GM12865 (cell line): ENCODE results near the gene OR6K2.
"Not testable (repeated sequence)": the region's sequence is repeated elsewhere in the genome, so short reads cannot be mapped to it uniquely, and the experiment has no call there.

Experiments
- DNase-seq: peaks from one replicate; pipeline ENCODE4 v3.0.0; 2010; ENCODE audit warnings: low read depth
- H3K4me3 ChIP-seq: 2 replicates; pipeline ENCODE4 v1.5.1; 2011; ENCODE audit warnings: mild to moderate bottlenecking, low read depth, low read length, control low read depth
- TF ChIP-seq, protein P1 (sequence below): IDR thresholded peaks from 2 replicates; pipeline ENCODE4 v1.5.1; 2011; ENCODE audit warnings: low read length, control low read depth, low read depth, inconsistent platforms; ENCODE audit not compliant: insufficient read depth; ENCODE audit errors: missing control alignments

The OR6K2 gene

DNA sequence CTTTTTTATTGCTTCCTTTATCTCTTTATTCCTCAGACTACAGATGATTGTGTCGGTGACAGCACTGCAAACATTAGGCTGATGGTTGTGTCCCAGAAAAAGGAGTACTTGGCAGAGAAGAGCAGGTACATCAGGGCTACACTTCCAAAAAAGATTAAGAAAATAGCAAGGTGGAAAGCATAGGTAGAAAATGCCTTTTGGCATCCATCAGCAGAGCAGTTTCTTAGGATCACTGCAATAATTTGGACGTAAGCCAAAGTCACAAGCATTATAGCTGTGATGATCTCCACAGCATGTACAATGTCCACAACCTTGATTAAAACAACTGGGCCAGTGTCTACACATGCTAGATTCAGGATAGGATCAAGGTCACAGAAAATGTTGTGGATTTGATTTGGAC is 5.9 kb downstream of the OR6K2 start:
- no peak for DNase-seq
- TF ChIP-seq, protein P1, sequence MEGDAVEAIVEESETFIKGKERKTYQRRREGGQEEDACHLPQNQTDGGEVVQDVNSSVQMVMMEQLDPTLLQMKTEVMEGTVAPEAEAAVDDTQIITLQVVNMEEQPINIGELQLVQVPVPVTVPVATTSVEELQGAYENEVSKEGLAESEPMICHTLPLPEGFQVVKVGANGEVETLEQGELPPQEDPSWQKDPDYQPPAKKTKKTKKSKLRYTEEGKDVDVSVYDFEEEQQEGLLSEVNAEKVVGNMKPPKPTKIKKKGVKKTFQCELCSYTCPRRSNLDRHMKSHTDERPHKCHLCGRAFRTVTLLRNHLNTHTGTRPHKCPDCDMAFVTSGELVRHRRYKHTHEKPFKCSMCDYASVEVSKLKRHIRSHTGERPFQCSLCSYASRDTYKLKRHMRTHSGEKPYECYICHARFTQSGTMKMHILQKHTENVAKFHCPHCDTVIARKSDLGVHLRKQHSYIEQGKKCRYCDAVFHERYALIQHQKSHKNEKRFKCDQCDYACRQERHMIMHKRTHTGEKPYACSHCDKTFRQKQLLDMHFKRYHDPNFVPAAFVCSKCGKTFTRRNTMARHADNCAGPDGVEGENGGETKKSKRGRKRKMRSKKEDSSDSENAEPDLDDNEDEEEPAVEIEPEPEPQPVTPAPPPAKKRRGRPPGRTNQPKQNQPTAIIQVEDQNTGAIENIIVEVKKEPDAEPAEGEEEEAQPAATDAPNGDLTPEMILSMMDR: no peak

DNA sequence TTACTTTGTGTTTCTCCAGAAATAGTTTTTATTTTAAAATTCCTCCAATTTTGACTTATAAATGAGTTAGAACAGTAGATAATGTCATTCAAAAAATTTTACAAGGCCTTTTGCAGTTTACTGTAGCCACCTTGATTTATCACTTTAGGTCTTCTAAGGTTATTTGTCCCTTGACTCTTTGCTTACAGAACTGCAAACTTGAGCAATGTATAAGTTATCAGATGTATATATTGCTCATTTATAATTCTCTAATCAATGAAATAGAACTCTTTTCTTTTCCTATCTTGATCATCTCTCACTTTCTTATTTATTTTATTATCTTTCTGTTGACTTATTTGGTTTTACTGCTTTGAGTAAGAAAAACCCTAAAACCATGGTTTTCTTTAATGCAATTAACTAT is 8.1 kb downstream of the OR6K2 start:
- TF ChIP-seq, protein P1: no peak
- DNase-seq: no peak
- H3K4me3 ChIP-seq: no peak overlapping the region

More for the DNA sequence above, 5.9 kb downstream of the OR6K2 start:
- no peak overlapping the region for H3K4me3 ChIP-seq

DNA sequence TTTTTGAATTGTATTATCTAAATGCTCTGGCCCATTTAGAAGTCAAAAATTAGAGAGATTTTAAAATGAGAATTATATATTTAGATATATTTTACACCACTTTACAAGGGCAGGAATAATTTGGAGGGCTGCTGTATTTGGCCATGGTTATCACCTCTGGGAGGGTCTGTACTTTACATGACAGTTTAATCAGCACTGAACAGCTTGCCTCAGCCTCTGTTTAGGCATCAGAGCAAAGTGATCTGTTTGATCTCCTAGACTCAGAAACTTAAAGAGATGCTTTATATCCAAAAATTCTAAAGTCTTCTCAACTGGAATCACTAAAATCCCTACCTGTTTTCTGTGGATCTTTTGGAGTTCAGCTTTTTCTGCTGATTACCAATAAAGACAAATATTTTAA is 8.5 kb downstream of the OR6K2 start:
- no peak overlapping the region for H3K4me3 ChIP-seq
- no peak for DNase-seq
- TF ChIP-seq, protein P1: no peak

DNA sequence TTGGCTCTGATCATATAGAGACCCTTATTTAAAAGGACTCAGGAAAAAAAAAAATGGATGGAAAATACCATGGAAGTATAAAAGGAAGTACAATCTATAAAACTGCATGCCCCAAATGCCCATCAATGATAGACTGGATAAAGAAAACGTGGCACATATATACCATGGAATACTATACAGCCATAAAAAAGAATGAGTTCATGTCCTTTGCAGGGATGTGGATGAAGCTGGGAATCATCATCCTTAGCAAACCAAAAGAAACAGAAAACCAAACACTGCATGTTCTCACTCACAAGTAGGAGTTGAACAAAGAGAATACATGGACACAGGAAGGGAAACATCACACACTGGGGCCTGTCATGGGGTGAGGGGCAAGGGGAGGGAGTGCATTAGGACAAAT is 9.3 kb downstream of the OR6K2 start:
- not testable (repeated sequence) for DNase-seq

DNA sequence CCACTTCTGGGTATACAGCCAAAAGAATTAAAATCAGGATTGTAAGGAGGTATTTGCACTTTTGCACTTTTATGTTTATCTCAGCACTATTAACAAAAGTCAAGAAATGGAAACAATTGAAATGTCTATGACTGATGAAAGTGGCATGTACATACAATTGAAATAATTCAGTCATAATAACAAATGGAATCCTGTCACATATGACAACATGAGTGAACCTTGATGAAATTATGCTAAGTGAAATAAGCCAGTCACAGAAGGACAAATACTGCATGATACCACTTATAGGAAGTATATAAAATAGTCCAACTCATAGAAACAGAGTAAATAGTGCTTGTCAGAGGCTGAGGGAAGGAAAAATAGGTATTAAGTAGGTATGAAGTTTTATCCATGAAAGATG is 10.6 kb downstream of the OR6K2 start:
- no peak for DNase-seq
- no peak overlapping the region for H3K4me3 ChIP-seq
- TF ChIP-seq, protein P1: no peak

More for the DNA sequence above, 9.3 kb downstream of the OR6K2 start:
- not testable (repeated sequence) for H3K4me3 ChIP-seq

DNA sequence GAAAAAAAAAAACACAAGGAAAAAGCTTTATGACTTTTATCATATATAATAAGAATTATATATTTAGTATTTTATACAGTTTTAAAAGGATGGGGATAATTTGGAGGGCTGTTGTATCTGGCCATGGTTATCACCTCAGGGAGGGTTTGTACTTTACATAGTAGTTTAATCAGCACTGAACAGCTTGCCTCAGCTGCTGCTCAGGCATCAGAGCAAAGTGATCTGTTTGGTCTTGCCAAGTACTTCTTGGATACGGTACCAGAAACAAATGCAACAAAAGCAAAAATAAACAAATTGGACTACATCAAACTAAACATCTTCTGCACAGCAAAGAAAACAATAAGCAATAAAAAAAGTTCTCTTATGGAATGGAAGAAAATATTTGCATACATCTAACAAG is 11.3 kb downstream of the OR6K2 start:
- DNase-seq: no peak
- TF ChIP-seq, protein P1: no peak
- no peak overlapping the region for H3K4me3 ChIP-seq

DNA sequence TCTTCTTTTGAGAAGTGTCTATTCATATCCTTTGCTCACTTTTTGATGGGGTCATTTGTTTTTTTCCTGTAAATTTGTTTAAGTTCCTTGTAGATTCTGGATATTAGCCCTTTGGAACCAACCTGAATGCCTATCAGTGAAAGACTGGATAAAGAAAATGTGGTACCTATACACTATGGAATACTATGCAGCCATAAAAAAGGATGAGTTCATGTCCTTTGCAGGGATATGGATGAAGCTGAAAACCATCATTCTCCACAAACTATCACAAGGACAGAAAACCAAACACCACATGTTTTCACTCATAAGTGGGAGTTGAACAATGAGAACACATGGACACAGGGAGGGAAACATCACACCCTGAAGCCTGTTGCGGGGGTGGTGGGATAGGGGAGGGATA is 12.1 kb downstream of the OR6K2 start:
- DNase-seq, H3K4me3 ChIP-seq: not testable (repeated sequence)

DNA sequence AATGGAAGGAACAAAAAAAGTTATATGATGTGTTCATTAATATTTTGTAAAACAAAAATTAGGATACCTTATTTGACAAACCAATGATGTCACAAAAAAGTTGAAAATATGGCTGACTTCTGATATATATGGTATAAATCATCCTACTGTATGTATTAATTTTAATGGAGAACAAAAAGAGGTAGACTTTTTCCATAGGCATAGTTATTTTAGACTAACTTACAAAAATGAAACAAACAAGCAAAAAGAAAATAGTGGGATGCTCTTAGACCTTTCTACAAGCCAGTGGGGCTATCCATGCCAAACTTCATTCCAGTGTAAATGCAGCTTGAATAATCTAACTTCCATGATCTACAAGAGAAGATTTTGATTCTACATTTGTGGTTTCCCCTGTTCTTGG is 13.4 kb downstream of the OR6K2 start:
- H3K4me3 ChIP-seq: no peak overlapping the region
- DNase-seq: no peak
- TF ChIP-seq, protein P1: no peak
